DOHH2 (cell line): Measurements from ENCODE around the gene KRTAP10-9.

Experiments used
- EZH2phosphoT487 ChIP-seq: fragments of 200-600 bp; sonication (generic); IDR thresholded peaks from 2 replicates; pipeline ENCODE4 v1.6.1; 2017; ENCODE audit warnings: borderline replicate concordance, mild to moderate bottlenecking, antibody characterized with exemption, low read length, moderate library complexity, mixed read lengths
- TF ChIP-seq, protein P1 (sequence below): fragments of 200-600 bp; sonication (generic); IDR thresholded peaks from one replicate; pipeline ENCODE4 v1.5.1; 2014; ENCODE audit warnings: antibody characterized with exemption, mild to moderate bottlenecking, low read depth, low read length; ENCODE audit not compliant: poor library complexity, severe bottlenecking

DNA sequence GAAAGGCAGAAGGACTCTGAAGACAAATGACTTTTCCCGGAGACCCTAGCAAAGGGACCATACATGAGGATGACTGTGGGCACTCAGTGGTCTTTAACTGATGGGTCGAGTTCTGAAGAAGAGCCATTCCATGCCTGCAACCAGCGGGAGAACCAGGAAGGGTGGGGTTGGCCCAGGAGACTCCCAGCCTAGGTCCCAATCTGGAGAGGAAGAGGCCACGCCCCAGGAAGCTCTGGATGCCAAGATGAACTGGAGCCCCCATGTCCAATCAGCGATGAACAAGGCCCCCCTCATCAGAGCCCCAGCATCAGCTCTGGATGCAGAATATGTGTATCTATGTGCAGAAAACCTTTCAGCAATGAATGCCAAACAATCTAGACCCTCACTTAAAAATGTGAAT lies 13.9 kb downstream of the KRTAP10-9 start:
- TF ChIP-seq, protein P1, sequence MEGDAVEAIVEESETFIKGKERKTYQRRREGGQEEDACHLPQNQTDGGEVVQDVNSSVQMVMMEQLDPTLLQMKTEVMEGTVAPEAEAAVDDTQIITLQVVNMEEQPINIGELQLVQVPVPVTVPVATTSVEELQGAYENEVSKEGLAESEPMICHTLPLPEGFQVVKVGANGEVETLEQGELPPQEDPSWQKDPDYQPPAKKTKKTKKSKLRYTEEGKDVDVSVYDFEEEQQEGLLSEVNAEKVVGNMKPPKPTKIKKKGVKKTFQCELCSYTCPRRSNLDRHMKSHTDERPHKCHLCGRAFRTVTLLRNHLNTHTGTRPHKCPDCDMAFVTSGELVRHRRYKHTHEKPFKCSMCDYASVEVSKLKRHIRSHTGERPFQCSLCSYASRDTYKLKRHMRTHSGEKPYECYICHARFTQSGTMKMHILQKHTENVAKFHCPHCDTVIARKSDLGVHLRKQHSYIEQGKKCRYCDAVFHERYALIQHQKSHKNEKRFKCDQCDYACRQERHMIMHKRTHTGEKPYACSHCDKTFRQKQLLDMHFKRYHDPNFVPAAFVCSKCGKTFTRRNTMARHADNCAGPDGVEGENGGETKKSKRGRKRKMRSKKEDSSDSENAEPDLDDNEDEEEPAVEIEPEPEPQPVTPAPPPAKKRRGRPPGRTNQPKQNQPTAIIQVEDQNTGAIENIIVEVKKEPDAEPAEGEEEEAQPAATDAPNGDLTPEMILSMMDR = no peak
- TF ChIP-seq EZH2phosphoT487 = no peak
